ENCODE measurements around the gene COPE.
A peak's percentile ranks its signal among the peaks of the same experiment; 100 is the strongest.
"Not testable (repeated sequence)": the region's sequence is repeated elsewhere in the genome, so short reads cannot be mapped to it uniquely, and the experiment has no call there.

The COPE gene

DNA sequence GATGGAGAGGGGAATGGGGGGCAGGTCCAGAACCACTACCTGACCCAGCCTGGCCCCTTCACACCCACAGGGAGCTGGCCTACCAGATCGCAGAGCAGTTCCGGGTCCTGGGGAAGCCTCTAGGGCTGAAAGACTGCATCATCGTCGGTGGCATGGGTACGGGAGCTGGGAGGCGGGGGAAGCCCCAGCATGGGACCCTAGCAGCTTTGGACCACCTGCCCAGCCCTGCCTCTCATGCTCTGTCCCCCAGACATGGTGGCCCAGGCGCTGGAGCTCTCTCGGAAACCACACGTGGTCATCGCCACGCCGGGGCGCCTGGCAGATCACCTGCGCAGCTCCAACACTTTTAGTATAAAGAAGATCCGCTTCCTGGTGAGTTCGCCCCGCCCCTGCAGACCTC is 2.4 kb upstream of the COPE start:
- Histone ChIP-seq H3K9me3 (ENCODE audit: control insufficient read depth, low read length) (no peaks in the 10 kb centered on the region), H3K4me1 (ENCODE audit: control insufficient read depth, insufficient read depth, low read length, poor library complexity, severe bottlenecking) (peaks cover 5% of the 10 kb centered on the region), H3K4me3 (ENCODE audit: extremely low read depth, insufficient read depth, low read length, poor library complexity, severe bottlenecking) (no peak overlapping the region), H3K36me3 (ENCODE audit: control insufficient read depth, insufficient read depth, low read length) (peaks cover 56% of the 10 kb centered on the region), H3K27ac (ENCODE audit: low read depth, low read length, severe bottlenecking) (no peak overlapping the region)
- 94 to 98% methylated on average over 17 of the region's 17 CpGs for WGBS, 2 experiments (ENCODE audit: insufficient coverage in 2 of 2)

GRCh38 chr19:18920400-18920799 is 1.2 kb upstream of the COPE start:
- Histone ChIP-seq H3K36me3 (ENCODE audit: control insufficient read depth, insufficient read depth, low read length) (peaks cover 50% of the 10 kb centered on the region), H3K27ac (ENCODE audit: low read depth, low read length, severe bottlenecking) (no peak overlapping the region), H3K4me1 (ENCODE audit: control insufficient read depth, insufficient read depth, low read length, poor library complexity, severe bottlenecking) (peaks cover 5% of the 10 kb centered on the region), H3K4me3 (ENCODE audit: extremely low read depth, insufficient read depth, low read length, poor library complexity, severe bottlenecking) (peak overlapping the region; percentile 82), H3K9me3 (ENCODE audit: control insufficient read depth, low read length) (no peaks in the 10 kb centered on the region)
- WGBS, 2 experiments (ENCODE audit: insufficient coverage in 2 of 2): 82 to 87% methylated on average over 9 of the region's 9 CpGs

- 0 to 7% methylated on average over 7 to 12 of the region's 15 CpGs for WGBS, 2 experiments (ENCODE audit: insufficient coverage in 2 of 2)
- Histone ChIP-seq H3K4me1 (ENCODE audit: control insufficient read depth, insufficient read depth, low read length, poor library complexity, severe bottlenecking) (peaks cover 5% of the 10 kb centered on the region), H3K4me3 (ENCODE audit: extremely low read depth, insufficient read depth, low read length, poor library complexity, severe bottlenecking) (peak overlapping the region; percentile 82), H3K9me3 (ENCODE audit: control insufficient read depth, low read length) (no peaks in the 10 kb centered on the region), H3K27ac (ENCODE audit: low read depth, low read length, severe bottlenecking) (peak overlapping the region; percentile 46), H3K36me3 (ENCODE audit: control insufficient read depth, insufficient read depth, low read length) (peaks cover 50% of the 10 kb centered on the region)
These were observed 670 bp upstream of the COPE start for GRCh38 chr19:18919900-18920214.

DNA sequence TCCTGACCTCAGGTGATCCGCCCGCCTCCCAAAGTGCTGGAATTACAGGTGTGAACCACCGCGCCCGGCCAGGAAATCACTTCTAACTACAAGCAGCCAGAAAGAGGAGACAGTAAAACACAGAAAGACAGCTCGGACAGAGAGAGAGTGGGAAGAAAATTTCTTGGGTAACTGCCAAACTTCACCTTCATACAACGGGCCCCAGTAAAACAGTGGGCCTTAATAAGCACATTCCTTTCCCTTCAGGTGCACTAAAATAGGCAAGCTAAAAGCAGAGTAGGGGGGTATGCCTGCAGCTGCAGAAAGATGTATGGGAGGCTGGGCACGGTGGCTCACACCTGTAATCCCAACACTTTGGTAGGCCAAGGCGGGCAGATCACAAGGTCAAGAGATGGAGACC is 1.6 kb downstream of the COPE start:
- not testable (repeated sequence) for H3K4me3 ChIP-seq (ENCODE audit: extremely low read depth, insufficient read depth, low read length, poor library complexity, severe bottlenecking); H3K27ac ChIP-seq (ENCODE audit: low read depth, low read length, severe bottlenecking); H3K9me3 ChIP-seq (ENCODE audit: control insufficient read depth, low read length); H3K4me1 ChIP-seq (ENCODE audit: control insufficient read depth, insufficient read depth, low read length, poor library complexity, severe bottlenecking)
- 87 to 96% methylated on average over 7 of the region's 9 CpGs for WGBS, 2 experiments (ENCODE audit: insufficient coverage in 2 of 2)
- H3K36me3 ChIP-seq (ENCODE audit: control insufficient read depth, insufficient read depth, low read length): peaks cover 52% of the 10 kb centered on the region

GRCh38 chr19:18915639-18916038 is 3.5 kb downstream of the COPE start:
- 71 to 83% methylated on average over 5 of the region's 5 CpGs for WGBS, 2 experiments (ENCODE audit: insufficient coverage in 2 of 2)
- Histone ChIP-seq H3K4me3 (ENCODE audit: extremely low read depth, insufficient read depth, low read length, poor library complexity, severe bottlenecking) (no peak overlapping the region), H3K4me1 (ENCODE audit: control insufficient read depth, insufficient read depth, low read length, poor library complexity, severe bottlenecking) (peaks cover 4% of the 10 kb centered on the region), H3K9me3 (ENCODE audit: control insufficient read depth, low read length) (no peaks in the 10 kb centered on the region), H3K36me3 (ENCODE audit: control insufficient read depth, insufficient read depth, low read length) (peaks cover 49% of the 10 kb centered on the region), H3K27ac (ENCODE audit: low read depth, low read length, severe bottlenecking) (no peak overlapping the region)

- Histone ChIP-seq H3K9me3 (ENCODE audit: control insufficient read depth, low read length) (no peaks in the 10 kb centered on the region), H3K4me3 (ENCODE audit: extremely low read depth, insufficient read depth, low read length, poor library complexity, severe bottlenecking) (no peak overlapping the region), H3K27ac (ENCODE audit: low read depth, low read length, severe bottlenecking) (no peak overlapping the region), H3K4me1 (ENCODE audit: control insufficient read depth, insufficient read depth, low read length, poor library complexity, severe bottlenecking) (no peaks in the 10 kb centered on the region), H3K36me3 (ENCODE audit: control insufficient read depth, insufficient read depth, low read length) (peaks cover 69% of the 10 kb centered on the region)
- WGBS, 2 experiments (ENCODE audit: insufficient coverage in 2 of 2): 82 to 94% methylated on average over 2 to 5 of the region's 5 CpGs
These were observed 5.7 kb downstream of the COPE start for GRCh38 chr19:18913466-18913865.

DNA sequence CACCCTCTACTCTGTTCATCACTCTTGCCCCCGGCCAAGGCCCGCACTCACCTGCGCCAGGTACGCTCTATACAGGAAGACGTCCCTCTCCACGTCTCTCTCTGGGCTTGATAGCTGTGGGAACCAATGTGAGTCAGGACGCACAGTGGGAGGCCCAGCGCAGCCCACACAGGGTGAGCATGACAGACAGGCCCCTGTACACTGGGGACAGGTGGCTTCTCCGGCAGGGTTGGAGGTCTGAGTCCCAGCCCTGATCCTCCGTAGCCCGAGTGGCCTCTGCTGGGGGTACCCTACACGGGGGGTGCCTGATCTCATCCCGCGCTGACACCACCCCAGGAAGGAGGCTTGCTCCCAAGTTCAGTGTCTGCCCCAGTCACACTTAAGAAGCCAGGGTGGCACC is 6.3 kb downstream of the COPE start:
- 98% methylated on average over 12 to 13 of the region's 14 CpGs for WGBS, 2 experiments (ENCODE audit: insufficient coverage in 2 of 2)
- Histone ChIP-seq H3K4me3 (ENCODE audit: extremely low read depth, insufficient read depth, low read length, poor library complexity, severe bottlenecking) (no peak overlapping the region), H3K27ac (ENCODE audit: low read depth, low read length, severe bottlenecking) (no peak overlapping the region), H3K9me3 (ENCODE audit: control insufficient read depth, low read length) (no peaks in the 10 kb centered on the region), H3K4me1 (ENCODE audit: control insufficient read depth, insufficient read depth, low read length, poor library complexity, severe bottlenecking) (no peaks in the 10 kb centered on the region), H3K36me3 (ENCODE audit: control insufficient read depth, insufficient read depth, low read length) (peaks cover 69% of the 10 kb centered on the region)

GRCh38 chr19:18910801-18911436 is 8.3 kb downstream of the COPE start:
- Histone ChIP-seq H3K27ac (ENCODE audit: low read depth, low read length, severe bottlenecking) (no peak overlapping the region), H3K9me3 (ENCODE audit: control insufficient read depth, low read length) (no peaks in the 10 kb centered on the region), H3K4me3 (ENCODE audit: extremely low read depth, insufficient read depth, low read length, poor library complexity, severe bottlenecking) (no peak overlapping the region), H3K4me1 (ENCODE audit: control insufficient read depth, insufficient read depth, low read length, poor library complexity, severe bottlenecking) (no peaks in the 10 kb centered on the region), H3K36me3 (ENCODE audit: control insufficient read depth, insufficient read depth, low read length) (peaks cover 65% of the 10 kb centered on the region)
- WGBS, 2 experiments (ENCODE audit: insufficient coverage in 2 of 2): 96 to 97% methylated on average over 11 to 16 of the region's 19 CpGs

- Histone ChIP-seq H3K36me3 (ENCODE audit: control insufficient read depth, insufficient read depth, low read length) (peaks cover 65% of the 10 kb centered on the region), H3K4me3 (ENCODE audit: extremely low read depth, insufficient read depth, low read length, poor library complexity, severe bottlenecking) (no peak overlapping the region), H3K4me1 (ENCODE audit: control insufficient read depth, insufficient read depth, low read length, poor library complexity, severe bottlenecking) (no peaks in the 10 kb centered on the region), H3K27ac (ENCODE audit: low read depth, low read length, severe bottlenecking) (no peak overlapping the region), H3K9me3 (ENCODE audit: control insufficient read depth, low read length) (no peaks in the 10 kb centered on the region)
- whole genome bisulfite sequencing, 2 experiments (ENCODE audit: insufficient coverage in 2 of 2): 94 to 100% methylated on average over 5 of the region's 10 CpGs
These were observed 9.2 kb downstream of the COPE start for GRCh38 chr19:18910010-18910409.

DNA sequence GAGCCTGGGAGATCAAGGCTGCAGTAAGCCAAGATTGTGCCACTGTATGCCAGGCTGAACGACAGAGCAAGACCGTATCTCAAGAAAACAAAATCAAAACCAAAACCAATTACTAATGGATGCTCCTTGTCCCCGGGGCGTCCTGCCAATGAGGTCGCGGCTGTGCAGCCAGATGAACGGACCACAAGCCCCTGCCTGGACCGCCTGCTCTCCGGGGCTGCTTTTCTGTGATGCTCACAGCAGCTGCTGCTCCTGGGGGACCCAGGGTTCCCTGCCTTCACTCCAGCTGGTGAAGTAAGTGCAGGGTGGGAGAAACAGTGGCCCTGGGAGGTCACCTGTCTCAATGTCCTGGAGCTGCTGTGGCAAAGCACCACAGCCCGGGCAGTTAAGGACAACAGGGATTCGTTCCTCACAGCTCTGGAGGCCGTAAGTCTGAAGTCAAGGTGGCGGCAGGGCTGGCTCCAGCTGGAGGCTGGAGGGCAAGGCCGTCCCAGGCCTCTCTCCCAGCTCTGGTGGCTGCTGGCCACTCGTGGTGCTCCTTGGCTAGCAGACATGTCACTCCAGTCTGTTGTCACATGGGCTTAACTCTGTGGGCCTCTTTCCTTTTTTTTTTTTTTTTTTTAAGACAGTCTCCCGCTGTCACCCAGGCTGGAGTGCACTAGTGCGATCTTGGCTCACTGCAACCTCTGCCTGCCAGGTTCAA is 10.1 kb downstream of the COPE start:
- Histone ChIP-seq H3K36me3 (ENCODE audit: control insufficient read depth, insufficient read depth, low read length) (peaks cover 63% of the 10 kb centered on the region), H3K4me1 (ENCODE audit: control insufficient read depth, insufficient read depth, low read length, poor library complexity, severe bottlenecking) (no peaks in the 10 kb centered on the region), H3K9me3 (ENCODE audit: control insufficient read depth, low read length) (no peaks in the 10 kb centered on the region), H3K4me3 (ENCODE audit: extremely low read depth, insufficient read depth, low read length, poor library complexity, severe bottlenecking) (no peak overlapping the region), H3K27ac (ENCODE audit: low read depth, low read length, severe bottlenecking) (no peak overlapping the region)
- WGBS, 2 experiments (ENCODE audit: insufficient coverage in 2 of 2): 91 to 95% methylated on average over 13 to 16 of the region's 17 CpGs

Data from mesodermal cell (in vitro differentiated cells).